HepG2 (cell line): ENCODE measurements around the gene PKDREJ. TPM values are rescaled to one million over a fixed set of nuclear protein-coding genes. Genes with fewer than 3 reads are reported as not detected.

Experiments used
- ATAC-seq: fragments of 200-7000 bp; cut with Tn5 transposase; 3 replicates; pipeline ENCODE4 v1.9.1; 2020; ENCODE audit warnings: mild to moderate bottlenecking, moderate library complexity
- BruUV-seq: library from RNA; stranded (reverse); fragments of 400-500 nt; replicated peaks from 2 replicates; lab custom pipeline; 2021; lab: Mats Ljungman, UMichigan
- CTCF ChIA-PET: fragments of 300-600 bp; formaldehyde crosslinking; extraction: SDS; loops from one replicate; lab custom pipeline; 2021; ENCODE audit warnings: low total read pairs, inconsistent platforms, low intra/inter-chr PET ratio; lab: Yijun Ruan, JAX
- POLR2A ChIA-PET: fragments of 350-600 bp; sonication (Branson Sonifier 250); formaldehyde crosslinking; loops from one replicate; lab custom pipeline; 2020; ENCODE audit warnings: antibody characterized with exemption, inconsistent platforms; lab: Yijun Ruan, JAX
- DNase-seq: peaks from one replicate; pipeline ENCODE4 v3.0.0-alpha.2; 2015; ENCODE audit warnings: low spot score
- FAIRE-seq: peaks from 3 replicates; lab custom pipeline; 2011; peaks lifted over from hg19 to GRCh38; lab: Jason Lieb, UNC
- H2AFZ ChIP-seq: one replicate; pipeline ENCODE4 v1.6.1; 2011; ENCODE audit warnings: low read length, inconsistent platforms
- H3K27ac ChIP-seq: fragments of 300-600 bp; 3 replicates; pipeline ENCODE4 v1.8.0; 2011; ENCODE audit warnings: mixed run types, mild to moderate bottlenecking, mixed read lengths, low read length, inconsistent platforms; ENCODE audit not compliant: insufficient read depth; ENCODE audit errors: extremely low read length
- H3K27me3 ChIP-seq, 2 experiments: fragments of 200-600 bp in 1 of 2; 2 replicates in 1 of 2; 3 replicates in 1 of 2; pipeline versions ENCODE4 v1.6.0 to v1.8.0; 2011; ENCODE audit warnings: low read length in 2 of 2, mild to moderate bottlenecking in 2 of 2, moderate library complexity in 2 of 2, inconsistent platforms in 1 of 2; ENCODE audit not compliant: insufficient read depth in 2 of 2, control insufficient read depth in 1 of 2
- H3K36me3 ChIP-seq, 2 experiments: fragments of 200-600 bp in 1 of 2; replicated peaks in 1 of 2; 2 replicates in 1 of 2; 3 replicates in 1 of 2; pipeline versions ENCODE4 v1.5.1 to v1.8.0; 2011; ENCODE audit warnings: low read length in 2 of 2, inconsistent platforms in 1 of 2; ENCODE audit not compliant: insufficient read depth in 2 of 2, control insufficient read depth in 1 of 2
- H3K4me1 ChIP-seq: 2 replicates; pipeline ENCODE4 v1.5.1; 2012; ENCODE audit warnings: low read length, inconsistent platforms; ENCODE audit not compliant: insufficient read depth
- H3K4me2 ChIP-seq: 2 replicates; pipeline ENCODE4 v1.6.0; 2011; ENCODE audit warnings: low read depth, low read length, inconsistent platforms
- H3K4me3 ChIP-seq, 3 experiments: fragments of 200-600 bp in 1 of 3; sonication (generic), shearing (Covaris generic) in 1 of 3; replicated peaks in 1 of 3; 2 replicates each; pipeline ENCODE4 v1.5.1; 2011 to 2016; ENCODE audit warnings: low read length in 3 of 3, inconsistent platforms in 2 of 3, low read depth in 2 of 3, mild to moderate bottlenecking in 2 of 3, control low read depth in 1 of 3, mixed read lengths in 1 of 3; ENCODE audit not compliant: insufficient read depth in 1 of 3
- H3K79me2 ChIP-seq: one replicate; pipeline ENCODE4 v1.6.1; 2011; ENCODE audit warnings: low read length, inconsistent platforms; ENCODE audit not compliant: insufficient read depth
- H3K9ac ChIP-seq: 2 replicates; pipeline ENCODE4 v1.6.0; 2011; ENCODE audit warnings: mild to moderate bottlenecking, low read depth, low read length, inconsistent platforms; ENCODE audit not compliant: insufficient read depth
- H3K9me3 ChIP-seq: 2 replicates; pipeline ENCODE4 v1.5.1; 2012; ENCODE audit warnings: mild to moderate bottlenecking, low read length
- H4K20me1 ChIP-seq: 2 replicates; pipeline ENCODE4 v1.6.0; 2011; ENCODE audit warnings: inconsistent platforms, mild to moderate bottlenecking, low read length, moderate library complexity; ENCODE audit not compliant: insufficient read depth
- EED ChIP-seq: sonication (generic); formaldehyde crosslinking; IDR thresholded peaks from 2 replicates; pipeline ENCODE4 v1.5.0; 2020; ENCODE audit warnings: mild to moderate bottlenecking, missing genetic modification reagents
- FOSL2 ChIP-seq: sonication (generic); formaldehyde crosslinking; IDR thresholded peaks from 2 replicates; pipeline ENCODE4 v1.4.0; 2020; ENCODE audit warnings: missing genetic modification reagents
- PTBP1 ChIP-seq: fragments of 200-400 bp; formaldehyde crosslinking; IDR thresholded peaks from 2 replicates; pipeline ENCODE4 v1.6.1; 2018; ENCODE audit warnings: low read length, low read depth; ENCODE audit not compliant: poor library complexity, severe bottlenecking
- SMARCE1 ChIP-seq: fragments of 450-650 bp; IDR thresholded peaks from 2 replicates; pipeline ENCODE4 v1.6.1; 2017; ENCODE audit warnings: borderline replicate concordance
- STAG1 ChIP-seq: sonication (generic); formaldehyde crosslinking; IDR thresholded peaks from 2 replicates; pipeline ENCODE4 v1.4.0; 2020; ENCODE audit warnings: missing genetic modification reagents
- ZFX ChIP-seq: sonication (generic); formaldehyde crosslinking; IDR thresholded peaks from 2 replicates; pipeline ENCODE4 v1.4.0; 2020; ENCODE audit warnings: mild to moderate bottlenecking, low read depth, missing genetic modification reagents, moderate library complexity
- ZKSCAN8 ChIP-seq: IDR thresholded peaks from 2 replicates; pipeline ENCODE4 v1.6.1; 2016; ENCODE audit warnings: borderline replicate concordance, missing genetic modification reagents, missing compliant biosample characterization
- ZNF17 ChIP-seq: sonication (generic); formaldehyde crosslinking; IDR thresholded peaks from 2 replicates; pipeline ENCODE4 v1.5.0; 2020; ENCODE audit warnings: mild to moderate bottlenecking, missing genetic modification reagents
- ZNF30 ChIP-seq: sonication (generic); formaldehyde crosslinking; IDR thresholded peaks from 2 replicates; pipeline ENCODE4 v1.5.0; 2020; ENCODE audit warnings: mild to moderate bottlenecking, missing genetic modification reagents
- ZNF451 ChIP-seq: sonication (generic); formaldehyde crosslinking; IDR thresholded peaks from 2 replicates; pipeline ENCODE4 v1.5.0; 2020; ENCODE audit warnings: mild to moderate bottlenecking, missing genetic modification reagents
- ZNF550 ChIP-seq: sonication (generic); formaldehyde crosslinking; IDR thresholded peaks from 2 replicates; pipeline ENCODE4 v1.4.0; 2020; ENCODE audit warnings: mild to moderate bottlenecking, missing genetic modification reagents, borderline replicate concordance
- ZNF839 ChIP-seq: sonication (generic); formaldehyde crosslinking; IDR thresholded peaks from 2 replicates; pipeline ENCODE4 v1.4.0; 2020; ENCODE audit warnings: missing genetic modification reagents, mild to moderate bottlenecking, borderline replicate concordance
- WGBS: methylation state at CpG from one replicate; pipeline ENCODE4 v1.1.6; 2017; ENCODE audit warnings: low lambda C conversion rate; 5-methylcytosine and 5-hydroxymethylcytosine counted together
- in situ Hi-C: cut with HindIII; loops from 2 replicates; pipeline ENCODE4 v1.10.0; 2017; ENCODE audit warnings: low pct_unique_long_range_greater_than_20kb; ENCODE audit not compliant: extremely low pct_ligation_motif_present
- intact Hi-C: fragments of 100-400 bp; cut with micrococcal nuclease; formaldehyde crosslinking; loops from one replicate; pipeline ENCODE4 v1.10.0; 2022; ENCODE audit not compliant: unreplicated experiment
- polyA plus RNA-seq, 8 experiments: library from polyadenylated mRNA; depleted of rRNA in 3 of 8; stranded (reverse) in 7 of 8; unstranded in 1 of 8; fragments of >200 nt; fragmentation: Illumina TruSeq in 4 of 8; extraction: Trizol in 4 of 8; gene quantifications; 2 replicates each; pipeline versions ENCODE4 v1.2.1 to v1.2.3, GENCODE V29; 2011 to 2016; ENCODE audit warnings: low read depth in 4 of 8, missing spikeins in 1 of 8, mixed read lengths in 1 of 8; ENCODE audit not compliant: insufficient read depth in 1 of 8
- total RNA-seq, 5 experiments: library from RNA; depleted of rRNA; stranded (reverse); fragments of >200 nt; fragmentation: Illumina TruSeq; extraction: Trizol; gene quantifications; 2 replicates each; pipeline ENCODE4 v1.2.3, GENCODE V29; 2016; ENCODE audit warnings: low read depth in 1 of 5
- TF ChIP-seq, protein P1 (sequence below): sonication (generic); formaldehyde crosslinking; IDR thresholded peaks from 2 replicates; pipeline ENCODE4 v1.8.0; 2022; ENCODE audit warnings: low read depth, missing genetic modification reagents
- TF ChIP-seq, protein P2 (sequence below): IDR thresholded peaks from 2 replicates; pipeline ENCODE4 v1.6.1; 2016; ENCODE audit warnings: low read depth, missing genetic modification reagents, missing compliant biosample characterization

Gene PKDREJ
- total and polyA plus RNA-seq, 2 of the 13 experiments (the other 11 are each of a cell fraction or from before 2014, with no cell fraction given) = not detected

DNA sequence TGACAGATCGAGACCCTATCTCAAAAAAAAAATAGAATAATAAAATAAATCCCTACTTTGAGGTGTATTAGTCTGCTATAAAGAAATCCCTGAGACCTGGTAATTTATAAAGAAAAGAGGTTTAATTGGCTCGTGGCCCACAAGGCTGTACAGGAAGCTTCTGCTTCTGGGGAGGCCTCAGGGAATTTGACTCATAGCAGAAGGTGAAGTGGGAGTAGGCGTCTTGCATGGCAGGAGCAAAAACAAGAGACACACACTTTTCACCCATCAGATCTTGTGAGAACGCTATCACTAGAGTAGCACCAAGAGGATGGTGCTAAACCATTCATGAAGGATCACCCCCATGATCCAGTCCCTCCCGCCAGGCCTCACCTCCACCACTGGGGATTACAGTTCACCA lies 42.2 kb downstream of the PKDREJ start:
- FAIRE-seq (no peak), DNase-seq (no peak), ATAC-seq (no peak)
- Histone ChIP-seq H3K36me3 (peaks cover 21 to 48% of the 10 kb centered on the region in 2 experiments; a peak in 4 of 5 replicates), H2AFZ (no peak overlapping the region), H3K9me3 (no peaks in the 10 kb centered on the region), H3K4me1 (no peaks in the 10 kb centered on the region), H3K4me2 (no peak overlapping the region), H4K20me1 (no peaks in the 10 kb centered on the region), H3K79me2 (no peaks in the 10 kb centered on the region), H3K27ac (no peak overlapping the region), H3K4me3 (no peak overlapping the region), H3K27me3 (no peaks in the 10 kb centered on the region), H3K9ac (no peak overlapping the region)
- intact Hi-C loops (no loop called here), in situ Hi-C loops (no loop called here)
- CTCF ChIA-PET = no interaction called here
- WGBS = over 99% methylated on average over 4 of the region's 5 CpGs
- no TSS peak for BruUV-seq
- TF ChIP-seq ZNF451 (no peak), FOSL2 (no peak), ZNF30 (CRISPR knock-in tag) (no peak), ZNF17 (no peak), SMARCE1 (no peak)
- POLR2A ChIA-PET = no interaction called here

DNA sequence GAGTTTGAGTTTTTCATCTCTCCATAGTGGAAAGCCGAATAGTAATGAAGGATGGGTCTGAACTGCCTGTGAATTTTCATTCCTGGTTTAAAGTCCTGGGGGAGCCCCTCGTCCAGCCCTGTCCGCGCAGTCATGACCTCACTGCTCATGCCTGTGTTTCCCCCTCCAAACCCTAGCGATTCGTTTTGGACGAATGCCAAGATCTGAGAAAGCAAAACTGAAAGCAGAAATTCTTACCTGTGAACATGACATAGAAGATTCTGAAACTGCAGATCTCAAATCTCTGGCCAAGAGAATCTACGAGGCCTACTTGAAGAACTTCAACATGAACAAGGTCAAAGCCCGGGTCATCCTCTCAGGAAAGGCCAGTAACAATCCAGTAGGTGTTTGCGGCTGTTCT lies 43.5 kb downstream of the PKDREJ start:
- Histone ChIP-seq H3K4me2 (no peak overlapping the region), H4K20me1 (no peaks in the 10 kb centered on the region), H3K27me3 (no peaks in the 10 kb centered on the region), H3K36me3 (peaks cover 19 to 55% of the 10 kb centered on the region in 2 experiments; a peak in 4 of 5 replicates), H3K9ac (no peak overlapping the region), H2AFZ (no peak overlapping the region), H3K4me3 (no peak overlapping the region), H3K79me2 (no peaks in the 10 kb centered on the region), H3K4me1 (no peaks in the 10 kb centered on the region), H3K27ac (no peak overlapping the region), H3K9me3 (no peaks in the 10 kb centered on the region)
- WGBS = 94% methylated on average over 10 of the region's 10 CpGs
- ChIA-PET POLR2A (no interaction called here), CTCF (no interaction called here)
- FAIRE-seq (no peak), ATAC-seq (no peak), DNase-seq (no peak)
- intact Hi-C loops = no loop called here
- in situ Hi-C loops = no loop called here
- no TSS peak for BruUV-seq
- TF ChIP-seq PTBP1 (no peak), STAG1 (no peak), EED (no peak), ZFX (CRISPR knock-in tag) (no peak), ZNF839 (CRISPR knock-in tag) (no peak), ZKSCAN8 (no peak), ZNF550 (CRISPR knock-in tag) (no peak)
- TF ChIP-seq, protein P1, sequence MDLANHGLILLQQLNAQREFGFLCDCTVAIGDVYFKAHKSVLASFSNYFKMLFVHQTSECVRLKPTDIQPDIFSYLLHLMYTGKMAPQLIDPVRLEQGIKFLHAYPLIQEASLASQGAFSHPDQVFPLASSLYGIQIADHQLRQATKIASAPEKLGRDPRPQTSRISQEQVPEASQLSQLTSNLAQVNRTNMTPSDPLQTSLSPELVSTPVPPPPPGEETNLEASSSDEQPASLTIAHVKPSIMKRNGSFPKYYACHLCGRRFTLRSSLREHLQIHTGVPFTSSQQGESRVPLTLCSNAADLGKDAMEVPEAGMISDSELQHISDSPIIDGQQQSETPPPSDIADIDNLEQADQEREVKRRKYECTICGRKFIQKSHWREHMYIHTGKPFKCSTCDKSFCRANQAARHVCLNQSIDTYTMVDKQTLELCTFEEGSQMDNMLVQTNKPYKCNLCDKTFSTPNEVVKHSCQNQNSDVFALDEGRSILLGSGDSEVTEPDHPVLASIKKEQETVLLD (CRISPR knock-in tag) = no peak
- TF ChIP-seq, protein P2, sequence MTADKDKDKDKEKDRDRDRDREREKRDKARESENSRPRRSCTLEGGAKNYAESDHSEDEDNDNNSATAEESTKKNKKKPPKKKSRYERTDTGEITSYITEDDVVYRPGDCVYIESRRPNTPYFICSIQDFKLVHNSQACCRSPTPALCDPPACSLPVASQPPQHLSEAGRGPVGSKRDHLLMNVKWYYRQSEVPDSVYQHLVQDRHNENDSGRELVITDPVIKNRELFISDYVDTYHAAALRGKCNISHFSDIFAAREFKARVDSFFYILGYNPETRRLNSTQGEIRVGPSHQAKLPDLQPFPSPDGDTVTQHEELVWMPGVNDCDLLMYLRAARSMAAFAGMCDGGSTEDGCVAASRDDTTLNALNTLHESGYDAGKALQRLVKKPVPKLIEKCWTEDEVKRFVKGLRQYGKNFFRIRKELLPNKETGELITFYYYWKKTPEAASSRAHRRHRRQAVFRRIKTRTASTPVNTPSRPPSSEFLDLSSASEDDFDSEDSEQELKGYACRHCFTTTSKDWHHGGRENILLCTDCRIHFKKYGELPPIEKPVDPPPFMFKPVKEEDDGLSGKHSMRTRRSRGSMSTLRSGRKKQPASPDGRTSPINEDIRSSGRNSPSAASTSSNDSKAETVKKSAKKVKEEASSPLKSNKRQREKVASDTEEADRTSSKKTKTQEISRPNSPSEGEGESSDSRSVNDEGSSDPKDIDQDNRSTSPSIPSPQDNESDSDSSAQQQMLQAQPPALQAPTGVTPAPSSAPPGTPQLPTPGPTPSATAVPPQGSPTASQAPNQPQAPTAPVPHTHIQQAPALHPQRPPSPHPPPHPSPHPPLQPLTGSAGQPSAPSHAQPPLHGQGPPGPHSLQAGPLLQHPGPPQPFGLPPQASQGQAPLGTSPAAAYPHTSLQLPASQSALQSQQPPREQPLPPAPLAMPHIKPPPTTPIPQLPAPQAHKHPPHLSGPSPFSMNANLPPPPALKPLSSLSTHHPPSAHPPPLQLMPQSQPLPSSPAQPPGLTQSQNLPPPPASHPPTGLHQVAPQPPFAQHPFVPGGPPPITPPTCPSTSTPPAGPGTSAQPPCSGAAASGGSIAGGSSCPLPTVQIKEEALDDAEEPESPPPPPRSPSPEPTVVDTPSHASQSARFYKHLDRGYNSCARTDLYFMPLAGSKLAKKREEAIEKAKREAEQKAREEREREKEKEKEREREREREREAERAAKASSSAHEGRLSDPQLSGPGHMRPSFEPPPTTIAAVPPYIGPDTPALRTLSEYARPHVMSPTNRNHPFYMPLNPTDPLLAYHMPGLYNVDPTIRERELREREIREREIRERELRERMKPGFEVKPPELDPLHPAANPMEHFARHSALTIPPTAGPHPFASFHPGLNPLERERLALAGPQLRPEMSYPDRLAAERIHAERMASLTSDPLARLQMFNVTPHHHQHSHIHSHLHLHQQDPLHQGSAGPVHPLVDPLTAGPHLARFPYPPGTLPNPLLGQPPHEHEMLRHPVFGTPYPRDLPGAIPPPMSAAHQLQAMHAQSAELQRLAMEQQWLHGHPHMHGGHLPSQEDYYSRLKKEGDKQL (CRISPR knock-in tag) = no peak
